IPS-18a (cell line): ENCODE data around the gene ZNF30.
"Not testable (repeated sequence)": the region's sequence is repeated elsewhere in the genome, so short reads cannot be mapped to it uniquely, and the experiment has no call there.

Experiments used
- H3K27ac ChIP-seq: one replicate; pipeline ENCODE4 v1.5.1; 2013; ENCODE audit warnings: low read length
- H3K27me3 ChIP-seq: one replicate; pipeline ENCODE4 v1.6.1; 2013; ENCODE audit warnings: mild to moderate bottlenecking, low read length; ENCODE audit not compliant: control insufficient read depth, insufficient read depth
- H3K36me3 ChIP-seq: one replicate; pipeline ENCODE4 v1.6.1; 2013; ENCODE audit warnings: low read depth, low read length; ENCODE audit not compliant: control insufficient read depth
- H3K4me1 ChIP-seq: one replicate; pipeline ENCODE4 v1.6.1; 2013; ENCODE audit warnings: low read depth, low read length; ENCODE audit not compliant: control insufficient read depth
- H3K4me3 ChIP-seq: one replicate; pipeline ENCODE4 v1.5.1; 2013; ENCODE audit warnings: low read length
- H3K9ac ChIP-seq: one replicate; pipeline ENCODE4 v1.6.1; 2013; ENCODE audit warnings: mild to moderate bottlenecking, low read length, moderate library complexity
- H3K9me3 ChIP-seq: one replicate; pipeline ENCODE4 v1.6.1; 2013; ENCODE audit warnings: low read depth, low read length; ENCODE audit not compliant: control insufficient read depth

The ZNF30 gene

GRCh38 chr19:34926685-34927375, at the start of gene ZNF30:
Gene ZNF30 (plus strand): TSS chr19:34926903. CDS start chr19:34929948, 3,045 bp downstream.
- Histone ChIP-seq H3K9me3 (no peaks in the 10 kb centered on the region), H3K27ac (peak within 1 kb of the TSS; percentile 13), H3K36me3 (peaks cover 10% of the 10 kb centered on the region), H3K27me3 (no peaks in the 10 kb centered on the region), H3K9ac (peak within 1 kb of the TSS; percentile 84), H3K4me3 (peak within 1 kb of the TSS; percentile 93), H3K4me1 (no peaks in the 10 kb centered on the region)

GRCh38 chr19:34879563-34879962, 47.1 kb upstream of the ZNF30 start:
- H3K27me3 ChIP-seq: no peaks in the 10 kb centered on the region
- no peak overlapping the region for H3K9ac ChIP-seq
- H3K27ac ChIP-seq: no peak overlapping the region
- no peak overlapping the region for H3K4me3 ChIP-seq
- H3K36me3 ChIP-seq: no peaks in the 10 kb centered on the region
- no peaks in the 10 kb centered on the region for H3K9me3 ChIP-seq
- no peaks in the 10 kb centered on the region for H3K4me1 ChIP-seq

- Histone ChIP-seq H3K36me3 (no peaks in the 10 kb centered on the region), H3K27me3 (no peaks in the 10 kb centered on the region), H3K27ac (no peak overlapping the region), H3K4me1 (no peaks in the 10 kb centered on the region), H3K9ac (no peak overlapping the region), H3K9me3 (no peaks in the 10 kb centered on the region), H3K4me3 (no peak overlapping the region)
Measured at GRCh38 chr19:34880034-34880433, 46.7 kb upstream of the ZNF30 start.

- no peaks in the 10 kb centered on the region for H3K9me3 ChIP-seq
- no peaks in the 10 kb centered on the region for H3K27me3 ChIP-seq
- H3K9ac ChIP-seq: no peak overlapping the region
- no peaks in the 10 kb centered on the region for H3K4me1 ChIP-seq
- H3K36me3 ChIP-seq: no peaks in the 10 kb centered on the region
- no peak overlapping the region for H3K4me3 ChIP-seq
- H3K27ac ChIP-seq: no peak overlapping the region
Measured at GRCh38 chr19:34881982-34882381, 44.7 kb upstream of the ZNF30 start.

- no peak overlapping the region for H3K27ac ChIP-seq
- H3K27me3 ChIP-seq: no peaks in the 10 kb centered on the region
- H3K4me1 ChIP-seq: no peaks in the 10 kb centered on the region
- H3K4me3 ChIP-seq: no peak overlapping the region
- no peak overlapping the region for H3K9ac ChIP-seq
- H3K36me3 ChIP-seq: no peaks in the 10 kb centered on the region
- no peaks in the 10 kb centered on the region for H3K9me3 ChIP-seq
Measured at GRCh38 chr19:34888091-34888490, 38.6 kb upstream of the ZNF30 start.

- Histone ChIP-seq H3K4me1 (no peaks in the 10 kb centered on the region), H3K27me3 (peaks cover 4% of the 10 kb centered on the region), H3K9me3 (no peaks in the 10 kb centered on the region), H3K9ac (no peak overlapping the region), H3K36me3 (no peaks in the 10 kb centered on the region), H3K4me3 (no peak overlapping the region), H3K27ac (no peak overlapping the region)
Measured at GRCh38 chr19:34900245-34900644, 26.5 kb upstream of the ZNF30 start.

- Histone ChIP-seq H3K4me1 (no peaks in the 10 kb centered on the region), H3K27me3 (peaks cover 19% of the 10 kb centered on the region), H3K4me3 (peak overlapping the region; percentile 19), H3K27ac (no peak overlapping the region), H3K9ac (no peak overlapping the region), H3K9me3 (no peaks in the 10 kb centered on the region), H3K36me3 (no peaks in the 10 kb centered on the region)
Measured at GRCh38 chr19:34904664-34905527, 21.8 kb upstream of the ZNF30 start.

- H3K4me1 ChIP-seq: no peaks in the 10 kb centered on the region
- H3K9me3 ChIP-seq: no peaks in the 10 kb centered on the region
- H3K36me3 ChIP-seq: no peaks in the 10 kb centered on the region
- no peak overlapping the region for H3K4me3 ChIP-seq
- no peak overlapping the region for H3K27ac ChIP-seq
- H3K27me3 ChIP-seq: peaks cover 9% of the 10 kb centered on the region
- H3K9ac ChIP-seq: no peak overlapping the region
Measured at GRCh38 chr19:34910770-34911169, 15.9 kb upstream of the ZNF30 start.

GRCh38 chr19:34917144-34917543, 9.6 kb upstream of the ZNF30 start:
- not testable (repeated sequence) for H3K27me3 ChIP-seq, H3K4me3 ChIP-seq, H3K27ac ChIP-seq, H3K36me3 ChIP-seq, H3K9ac ChIP-seq, H3K4me1 ChIP-seq
- H3K9me3 ChIP-seq: peaks cover 18% of the 10 kb centered on the region

GRCh38 chr19:34918190-34918589, 8.5 kb upstream of the ZNF30 start:
- Histone ChIP-seq H3K9me3 (peaks cover 18% of the 10 kb centered on the region), H3K4me3 (no peak overlapping the region), H3K27ac (no peak overlapping the region), H3K9ac (no peak overlapping the region), H3K36me3 (no peaks in the 10 kb centered on the region), H3K27me3 (no peaks in the 10 kb centered on the region), H3K4me1 (no peaks in the 10 kb centered on the region)

- H3K27ac ChIP-seq, H3K9ac ChIP-seq, H3K36me3 ChIP-seq, H3K4me3 ChIP-seq, H3K4me1 ChIP-seq, H3K27me3 ChIP-seq: not testable (repeated sequence)
- peaks cover 18% of the 10 kb centered on the region for H3K9me3 ChIP-seq
Measured at GRCh38 chr19:34920090-34920786, 6.5 kb upstream of the ZNF30 start.
